ELF-1 (cell line): ENCODE measurements around the gene IGF1R.
A peak's percentile ranks its signal among the peaks of the same experiment; 100 is the strongest.

Source experiments
- DNase-seq: peaks from one replicate; pipeline ENCODE4 v3.0.0-alpha.2; 2016; ENCODE audit warnings: low read depth, low spot score

Gene IGF1R

GRCh38 chr15:98703126-98703685 lies 54.9 kb downstream of the IGF1R start:
- no peak for DNase-seq

GRCh38 chr15:98705070-98705469 lies 56.7 kb downstream of the IGF1R start:
- DNase-seq: no peak

GRCh38 chr15:98706387-98706786 lies 58.0 kb downstream of the IGF1R start:
- DNase-seq: no peak

- DNase-seq: no peak
These were observed 58.6 kb downstream of the IGF1R start for GRCh38 chr15:98706986-98707385.

- no peak for DNase-seq
These were observed 59.8 kb downstream of the IGF1R start for GRCh38 chr15:98708037-98708590.

GRCh38 chr15:98711810-98712209 lies 63.5 kb downstream of the IGF1R start:
- DNase-seq: no peak

GRCh38 chr15:98712845-98713584 lies 64.7 kb downstream of the IGF1R start:
- no peak for DNase-seq

- no peak for DNase-seq
These were observed 65.3 kb downstream of the IGF1R start for GRCh38 chr15:98713585-98714001.

- no peak for DNase-seq
These were observed 66.6 kb downstream of the IGF1R start for GRCh38 chr15:98714922-98715321.

- no peak for DNase-seq
These were observed 67.1 kb downstream of the IGF1R start for GRCh38 chr15:98715401-98715800.

- DNase-seq: no peak
These were observed 67.6 kb downstream of the IGF1R start for GRCh38 chr15:98715890-98716443.

GRCh38 chr15:98717371-98717770 lies 69.0 kb downstream of the IGF1R start:
- DNase-seq: no peak

GRCh38 chr15:98717942-98718341 lies 69.6 kb downstream of the IGF1R start:
- peak; percentile 37 for DNase-seq

GRCh38 chr15:98718426-98719136 lies 70.2 kb downstream of the IGF1R start:
- DNase-seq: no peak

GRCh38 chr15:98719137-98719740 lies 70.9 kb downstream of the IGF1R start:
- DNase-seq: no peak

- no peak for DNase-seq
These were observed 71.7 kb downstream of the IGF1R start for GRCh38 chr15:98720031-98720430.

GRCh38 chr15:98720577-98721565 lies 72.5 kb downstream of the IGF1R start:
- no peak for DNase-seq

GRCh38 chr15:98722209-98722608 lies 73.9 kb downstream of the IGF1R start:
- DNase-seq: no peak

GRCh38 chr15:98722645-98723044 lies 74.3 kb downstream of the IGF1R start:
- no peak for DNase-seq

- DNase-seq: no peak
These were observed 74.9 kb downstream of the IGF1R start for GRCh38 chr15:98723195-98723594.

- no peak for DNase-seq
These were observed 75.7 kb downstream of the IGF1R start for GRCh38 chr15:98724048-98724447.
